ENCODE data around the gene MLPH. TPM values are rescaled to one million over a fixed set of nuclear protein-coding genes. Genes with fewer than 3 reads are reported as not detected.

The MLPH gene
- total and polyA plus RNA-seq, 2 experiments from 2014 or later: 8.1 to 10.8 TPM

DNA sequence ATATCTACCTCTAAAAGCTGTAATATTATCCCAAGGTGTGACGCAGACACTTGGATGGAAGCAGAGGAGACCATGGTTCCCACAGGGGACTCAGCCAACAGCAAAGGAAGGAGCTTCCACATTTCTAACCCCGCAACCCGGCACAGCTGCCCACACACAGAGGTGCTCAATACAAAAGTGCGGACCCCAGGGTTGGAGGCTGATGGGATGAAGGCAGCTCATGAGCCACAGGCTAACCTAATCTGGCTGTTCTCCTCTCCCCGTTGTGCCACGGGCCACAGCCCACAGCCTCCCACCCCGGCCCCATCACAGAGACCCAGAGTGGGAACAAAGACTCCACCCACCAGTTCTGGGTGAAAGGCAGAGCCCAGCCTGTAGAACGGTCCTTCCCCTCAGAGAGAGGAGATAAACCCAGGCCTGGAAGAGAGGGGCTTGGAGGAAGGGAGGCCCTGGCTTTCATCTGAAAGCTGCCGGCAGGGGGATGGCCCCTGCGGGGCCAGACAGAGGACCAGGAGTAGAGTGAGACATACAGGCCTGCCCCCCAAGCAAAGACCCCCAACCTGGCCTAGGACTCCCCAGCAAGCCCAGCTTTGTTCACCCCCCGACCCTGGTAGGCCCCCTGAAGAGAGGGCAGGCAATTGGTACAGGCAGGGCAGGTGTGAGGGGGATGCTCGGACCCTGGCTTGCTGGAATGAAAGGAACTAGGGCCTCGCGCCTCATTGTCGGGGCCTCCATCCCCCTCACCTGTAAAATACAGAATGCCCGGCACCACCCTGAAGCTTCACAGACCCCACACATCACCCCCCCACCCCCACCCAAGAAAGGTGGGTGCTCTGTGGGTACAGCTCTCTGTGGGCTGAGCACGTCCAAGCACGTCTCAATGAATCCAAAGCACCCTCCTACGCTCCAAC is 96.6 kb downstream of the MLPH start:
- no peak overlapping the region for H3K4me2 ChIP-seq (ENCODE audit: unreplicated experiment)
- H3K79me2 ChIP-seq (ENCODE audit: insufficient read depth): no peaks in the 10 kb centered on the region
- no peaks in the 10 kb centered on the region for H3K9me2 ChIP-seq (ENCODE audit: insufficient read depth)
- TF ChIP-seq EZH2 (IDR thresholded peaks at IDR 0.05; ENCODE audit: insufficient read depth, poor library complexity, severe bottlenecking): no peak
- TF ChIP-seq EZH2phosphoT487 (IDR thresholded peaks at IDR 0.05; ENCODE audit: insufficient read depth, low read depth): no peak
- WGBS, 2 experiments (ENCODE audit: low coverage in 1 of 2, low lambda C conversion rate in 2 of 2, missing lambda C conversion rate in 2 of 2): 86% methylated on average over 17 to 19 of the region's 19 CpGs
- no peak overlapping the region for H3K27ac ChIP-seq
- H3K9me3 ChIP-seq (ENCODE audit: low read depth): no peaks in the 10 kb centered on the region
- H3K4me1 ChIP-seq (ENCODE audit: insufficient read depth): no peaks in the 10 kb centered on the region
- no peaks in the 10 kb centered on the region for H4K20me1 ChIP-seq (ENCODE audit: insufficient read depth)
- H3K36me3 ChIP-seq (ENCODE audit: low read depth): no peaks in the 10 kb centered on the region
- in situ Hi-C loops (cut with MboI): loop anchor here (10.0 to 25.0 kb wide), 2 partner anchors 161 to 679 kb away; no protein-coding TSS in a partner anchor
- no peak overlapping the region for H3K9ac ChIP-seq
- no peaks in the 10 kb centered on the region for H3K27me3 ChIP-seq (replicated peaks; ENCODE audit: insufficient read depth)
- no peak overlapping the region for H3K4me3 ChIP-seq
- DNase-seq: no peak
- no peaks in the 10 kb centered on the region for H3F3A ChIP-seq (ENCODE audit: insufficient read depth)
- H2AFZ ChIP-seq: no peak overlapping the region

DNA sequence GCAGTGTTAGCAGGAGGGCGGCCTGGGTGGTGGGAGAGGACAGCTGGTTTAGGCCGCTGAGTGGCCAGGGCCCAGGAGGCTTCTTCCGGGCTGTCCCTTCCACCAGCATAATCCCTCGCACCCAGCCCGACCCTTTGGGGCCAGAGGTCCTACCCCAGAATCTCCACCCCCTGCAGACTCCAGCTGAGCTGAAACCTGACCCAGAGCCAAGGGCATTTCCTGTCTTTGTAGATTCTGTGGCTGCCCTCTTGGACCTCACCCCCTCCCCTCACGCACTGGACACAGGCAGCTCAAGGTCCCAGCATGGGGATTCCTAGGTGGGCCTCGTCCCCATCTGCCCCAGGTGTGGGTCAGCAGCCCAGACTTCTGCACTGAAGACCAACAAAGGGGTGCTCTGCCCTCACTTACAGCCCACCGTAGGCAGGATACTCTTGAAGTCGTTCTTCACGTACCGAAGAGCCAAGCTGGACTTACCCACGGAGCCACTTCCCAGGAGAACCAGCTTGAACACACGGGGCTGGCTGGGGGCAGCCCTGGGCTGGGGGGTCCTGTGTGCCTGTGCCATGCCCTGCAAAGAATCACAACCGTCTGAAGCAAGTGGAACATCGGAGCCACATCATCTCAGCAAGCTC is 98.7 kb downstream of the MLPH start:
- Histone ChIP-seq H3K9me3 (ENCODE audit: low read depth) (no peaks in the 10 kb centered on the region), H3K36me3 (ENCODE audit: low read depth) (no peaks in the 10 kb centered on the region), H4K20me1 (ENCODE audit: insufficient read depth) (no peaks in the 10 kb centered on the region), H2AFZ (no peak overlapping the region), H3K9ac (no peak overlapping the region), H3K4me1 (ENCODE audit: insufficient read depth) (no peaks in the 10 kb centered on the region), H3K27ac (no peak overlapping the region), H3K79me2 (ENCODE audit: insufficient read depth) (no peaks in the 10 kb centered on the region), H3K27me3 (replicated peaks; ENCODE audit: insufficient read depth) (no peaks in the 10 kb centered on the region), H3K9me2 (ENCODE audit: insufficient read depth) (no peaks in the 10 kb centered on the region), H3F3A (ENCODE audit: insufficient read depth) (no peaks in the 10 kb centered on the region), H3K4me3 (no peak overlapping the region), H3K4me2 (ENCODE audit: unreplicated experiment) (no peak overlapping the region)
- in situ Hi-C loops (cut with MboI): loop anchor here (10.0 to 25.0 kb wide), 2 partner anchors 159 to 677 kb away; no protein-coding TSS in a partner anchor
- 88 to 91% methylated on average over 15 of the region's 15 CpGs for WGBS, 2 experiments (ENCODE audit: low coverage in 1 of 2, low lambda C conversion rate in 2 of 2, missing lambda C conversion rate in 2 of 2)
- no peak for DNase-seq
- TF ChIP-seq EZH2 (IDR thresholded peaks at IDR 0.05; ENCODE audit: insufficient read depth, poor library complexity, severe bottlenecking) (no peak), EZH2phosphoT487 (IDR thresholded peaks at IDR 0.05; ENCODE audit: insufficient read depth, low read depth) (no peak)

DNA sequence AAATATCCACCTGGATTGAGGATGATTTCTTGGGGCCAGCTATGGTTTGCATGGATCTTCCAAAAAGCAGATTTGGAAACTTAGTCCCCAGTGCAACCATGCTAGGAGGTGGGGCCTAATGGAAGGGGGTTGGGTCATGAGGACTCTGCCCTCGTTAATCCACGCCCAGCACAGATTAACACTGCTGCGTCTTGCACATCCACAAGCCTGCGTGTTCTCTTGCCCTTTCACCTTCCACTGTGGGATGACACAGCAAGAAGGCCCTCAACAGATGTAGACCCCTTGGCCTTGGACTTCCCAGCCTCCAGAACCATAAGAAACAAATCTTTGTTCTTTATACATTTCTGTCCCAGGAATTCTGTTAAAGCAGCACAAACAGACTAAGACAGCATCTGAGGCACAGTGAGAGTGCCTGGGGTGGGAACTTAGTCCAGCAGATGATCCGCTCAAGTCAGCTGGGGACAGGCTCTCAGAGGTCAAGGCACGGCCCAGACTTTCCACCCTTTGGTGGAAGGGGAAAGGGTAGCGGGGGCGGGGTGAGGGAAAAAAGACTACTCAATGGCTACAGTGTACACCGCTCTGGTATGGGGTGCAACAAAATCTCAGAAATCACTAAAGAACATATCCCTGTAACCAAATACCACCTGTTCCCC is 101.1 kb downstream of the MLPH start:
- Histone ChIP-seq H2AFZ (no peak overlapping the region), H3F3A (ENCODE audit: insufficient read depth) (no peaks in the 10 kb centered on the region), H3K27ac (no peak overlapping the region), H3K9me2 (ENCODE audit: insufficient read depth) (no peaks in the 10 kb centered on the region), H3K27me3 (replicated peaks; ENCODE audit: insufficient read depth) (no peaks in the 10 kb centered on the region), H3K79me2 (ENCODE audit: insufficient read depth) (no peaks in the 10 kb centered on the region), H3K4me3 (no peak overlapping the region), H3K4me1 (ENCODE audit: insufficient read depth) (no peaks in the 10 kb centered on the region), H3K36me3 (ENCODE audit: low read depth) (no peaks in the 10 kb centered on the region), H4K20me1 (ENCODE audit: insufficient read depth) (no peaks in the 10 kb centered on the region), H3K9ac (no peak overlapping the region), H3K4me2 (ENCODE audit: unreplicated experiment) (no peak overlapping the region), H3K9me3 (ENCODE audit: low read depth) (no peaks in the 10 kb centered on the region)
- TF ChIP-seq EZH2phosphoT487 (IDR thresholded peaks at IDR 0.05; ENCODE audit: insufficient read depth, low read depth) (no peak), EZH2 (IDR thresholded peaks at IDR 0.05; ENCODE audit: insufficient read depth, poor library complexity, severe bottlenecking) (no peak)
- DNase-seq: no peak
- WGBS, 2 experiments (ENCODE audit: low coverage in 1 of 2, low lambda C conversion rate in 2 of 2, missing lambda C conversion rate in 2 of 2): 89 to 91% methylated on average over 9 of the region's 9 CpGs
- in situ Hi-C loops (cut with MboI): loop anchor here (10.0 to 25.0 kb wide), 2 partner anchors 157 to 674 kb away; no protein-coding TSS in a partner anchor

Measured in GM23248 (cell line).